Activated naive CD4-positive, alpha-beta T cell treated with anti-CD3 and anti-CD28 coated beads, Interleukin-2, amount 50 U/mL, for 72 hours (primary cell): ENCODE measurements around the gene CAPN13. TPM values are rescaled to one million over a fixed set of nuclear protein-coding genes. Genes with fewer than 3 reads are reported as not detected.
"Not testable (repeated sequence)": the region's sequence is repeated elsewhere in the genome, so short reads cannot be mapped to it uniquely, and the experiment has no call there.

Source experiments
- ATAC-seq, 2 donors: fragments of 150-1000 bp; cut with Tn5 transposase; 2 replicates each; pipeline ENCODE4 v1.10.0; 2021; ENCODE audit warnings: mild to moderate bottlenecking in 2 of 2, moderate library complexity in 2 of 2
- DNase-seq, 2 donors: peaks; one replicate each; pipeline ENCODE4 v3.0.0; 2021 to 2022; ENCODE audit warnings: low spot score in 2 of 2
- H3K27ac Mint-ChIP-seq, 2 donors: one replicate each; pipeline ENCODE4 v1.8.0; 2022; ENCODE audit warnings: mild to moderate bottlenecking in 2 of 2, mixed read lengths in 2 of 2
- H3K36me3 Mint-ChIP-seq, 2 donors: one replicate each; pipeline ENCODE4 v1.8.0; 2022; ENCODE audit warnings: mixed read lengths in 2 of 2
- H3K9me3 Mint-ChIP-seq, 2 donors: one replicate each; pipeline ENCODE4 v1.8.0; 2022; ENCODE audit warnings: mixed read lengths in 2 of 2
- total RNA-seq, 2 donors: library from RNA; stranded (reverse); gene quantifications; one replicate each; pipeline ENCODE4 v1.2.3, GENCODE V29; 2022

CAPN13 gene
- total RNA-seq, 2 donors from 2014 or later, result not detected

GRCh38 chr2:30705711-30706533, 101.3 kb downstream of the CAPN13 start:
- ATAC-seq, result no peak
- H3K27ac Mint-ChIP-seq, result peak overlapping the region in 1 of 2 donors; percentile 38

GRCh38 chr2:30705056-30705455, 102.2 kb downstream of the CAPN13 start:
- ATAC-seq (no peak), DNase-seq (no peak)
- no peak overlapping the region for H3K27ac Mint-ChIP-seq
- peaks cover 13 to 30% of the 10 kb centered on the region in 2 donors for H3K9me3 Mint-ChIP-seq
- H3K36me3 Mint-ChIP-seq, result peaks cover 13 to 25% of the 10 kb centered on the region in 2 donors

More at GRCh38 chr2:30705711-30706533, 101.3 kb downstream of the CAPN13 start:
- DNase-seq, result no peak
- Mint-ChIP-seq H3K36me3 (peaks cover 13 to 25% of the 10 kb centered on the region in 2 donors), H3K9me3 (peaks cover 13 to 30% of the 10 kb centered on the region in 2 donors)

GRCh38 chr2:30704309-30705020, 102.8 kb downstream of the CAPN13 start:
- ATAC-seq (no peak), DNase-seq (no peak)
- peaks cover 13 to 25% of the 10 kb centered on the region in 2 donors for H3K36me3 Mint-ChIP-seq
- peaks cover 13 to 30% of the 10 kb centered on the region in 2 donors for H3K9me3 Mint-ChIP-seq
- H3K27ac Mint-ChIP-seq, result no peak overlapping the region

GRCh38 chr2:30702694-30703093, 104.6 kb downstream of the CAPN13 start:
- Mint-ChIP-seq H3K27ac (no peak overlapping the region), H3K9me3 (peaks cover 13 to 34% of the 10 kb centered on the region in 2 donors), H3K36me3 (peaks cover 13 to 25% of the 10 kb centered on the region in 2 donors)
- ATAC-seq (no peak), DNase-seq (no peak)

- Mint-ChIP-seq H3K9me3 (peaks cover 13 to 35% of the 10 kb centered on the region in 2 donors), H3K36me3 (peaks cover 13 to 25% of the 10 kb centered on the region in 2 donors), H3K27ac (no peak overlapping the region)
- DNase-seq (no peak), ATAC-seq (no peak)
Measured at GRCh38 chr2:30701782-30702181, 105.5 kb downstream of the CAPN13 start.

GRCh38 chr2:30697242-30698103, 109.8 kb downstream of the CAPN13 start:
- Mint-ChIP-seq H3K27ac (peak overlapping the region in 1 of 2 donors; percentile 92), H3K9me3 (peaks cover 7 to 18% of the 10 kb centered on the region in 2 donors)
- not testable (repeated sequence) for H3K36me3 Mint-ChIP-seq, DNase-seq, ATAC-seq

GRCh38 chr2:30695749-30696148, 111.5 kb downstream of the CAPN13 start:
- Mint-ChIP-seq H3K27ac (no peak overlapping the region), H3K9me3 (peaks cover 0 to 5% of the 10 kb centered on the region in 2 donors), H3K36me3 (no peaks in the 10 kb centered on the region)
- DNase-seq (no peak), ATAC-seq (no peak)

- Mint-ChIP-seq H3K27ac (no peak overlapping the region), H3K9me3 (peaks cover 0 to 5% of the 10 kb centered on the region in 2 donors), H3K36me3 (no peaks in the 10 kb centered on the region)
- ATAC-seq, result no peak
- DNase-seq, result no peak
Measured at GRCh38 chr2:30694286-30695055, 112.8 kb downstream of the CAPN13 start.

GRCh38 chr2:30693821-30694281, 113.4 kb downstream of the CAPN13 start:
- no peak overlapping the region for H3K27ac Mint-ChIP-seq
- H3K36me3 Mint-ChIP-seq, result no peaks in the 10 kb centered on the region

GRCh38 chr2:30692829-30693275, 114.4 kb downstream of the CAPN13 start:
- no peak overlapping the region for H3K27ac Mint-ChIP-seq

More at GRCh38 chr2:30693821-30694281, 113.4 kb downstream of the CAPN13 start:
- ATAC-seq (no peak), DNase-seq (no peak)
- peaks cover 0 to 5% of the 10 kb centered on the region in 2 donors for H3K9me3 Mint-ChIP-seq

GRCh38 chr2:30691948-30692828, 115.1 kb downstream of the CAPN13 start:
- ATAC-seq, result no peak
- H3K27ac Mint-ChIP-seq, result no peak overlapping the region
- H3K9me3 Mint-ChIP-seq, result no peaks in the 10 kb centered on the region
- no peak for DNase-seq
- H3K36me3 Mint-ChIP-seq, result no peaks in the 10 kb centered on the region

More at GRCh38 chr2:30692829-30693275, 114.4 kb downstream of the CAPN13 start:
- H3K36me3 Mint-ChIP-seq, result no peaks in the 10 kb centered on the region
- DNase-seq, result no peak
- no peak for ATAC-seq
- peaks cover 0 to 3% of the 10 kb centered on the region in 2 donors for H3K9me3 Mint-ChIP-seq

GRCh38 chr2:30691091-30691947, 115.9 kb downstream of the CAPN13 start:
- Mint-ChIP-seq H3K36me3 (no peaks in the 10 kb centered on the region), H3K9me3 (no peaks in the 10 kb centered on the region), H3K27ac (peak overlapping the region in 1 of 2 donors; percentile 3)
- ATAC-seq (no peak), DNase-seq (no peak)

- Mint-ChIP-seq H3K27ac (peak overlapping the region in 1 of 2 donors; percentile 36), H3K36me3 (no peaks in the 10 kb centered on the region), H3K9me3 (no peaks in the 10 kb centered on the region)
- DNase-seq, result no peak
- no peak for ATAC-seq
Measured at GRCh38 chr2:30690126-30690561, 117.1 kb downstream of the CAPN13 start.
